ENCODE data around the gene FTSJ3.

The FTSJ3 gene

GRCh38 chr17:63830904-63831491 is 3.5 kb upstream of the FTSJ3 start:
- in situ Hi-C loops (cut with HindIII; ENCODE audit: low pct_unique_long_range_greater_than_20kb, low sequenced_read_pairs): no loop called here
- no peak for TF ChIP-seq JUND (IDR thresholded peaks at IDR 0.05; ENCODE audit: low read depth)
- DNase-seq (ENCODE audit: low read depth in 1 of 2, low spot score in 1 of 2): no peak

GRCh38 chr17:63830278-63830677 is 2.8 kb upstream of the FTSJ3 start:
- DNase-seq (ENCODE audit: low read depth in 1 of 2, low spot score in 1 of 2): no peak
- in situ Hi-C loops (cut with HindIII; ENCODE audit: low pct_unique_long_range_greater_than_20kb, low sequenced_read_pairs): no loop called here
- no peak for TF ChIP-seq JUND (IDR thresholded peaks at IDR 0.05; ENCODE audit: low read depth)

GRCh38 chr17:63828936-63829335 is 1.5 kb upstream of the FTSJ3 start:
- DNase-seq (ENCODE audit: low read depth in 1 of 2, low spot score in 1 of 2): no peak
- no peak for TF ChIP-seq JUND (IDR thresholded peaks at IDR 0.05; ENCODE audit: low read depth)
- in situ Hi-C loops (cut with HindIII; ENCODE audit: low pct_unique_long_range_greater_than_20kb, low sequenced_read_pairs): no loop called here

- in situ Hi-C loops (cut with HindIII; ENCODE audit: low pct_unique_long_range_greater_than_20kb, low sequenced_read_pairs): no loop called here
Observed at GRCh38 chr17:63827801-63828221, 348 bp upstream of the FTSJ3 start.

DNA sequence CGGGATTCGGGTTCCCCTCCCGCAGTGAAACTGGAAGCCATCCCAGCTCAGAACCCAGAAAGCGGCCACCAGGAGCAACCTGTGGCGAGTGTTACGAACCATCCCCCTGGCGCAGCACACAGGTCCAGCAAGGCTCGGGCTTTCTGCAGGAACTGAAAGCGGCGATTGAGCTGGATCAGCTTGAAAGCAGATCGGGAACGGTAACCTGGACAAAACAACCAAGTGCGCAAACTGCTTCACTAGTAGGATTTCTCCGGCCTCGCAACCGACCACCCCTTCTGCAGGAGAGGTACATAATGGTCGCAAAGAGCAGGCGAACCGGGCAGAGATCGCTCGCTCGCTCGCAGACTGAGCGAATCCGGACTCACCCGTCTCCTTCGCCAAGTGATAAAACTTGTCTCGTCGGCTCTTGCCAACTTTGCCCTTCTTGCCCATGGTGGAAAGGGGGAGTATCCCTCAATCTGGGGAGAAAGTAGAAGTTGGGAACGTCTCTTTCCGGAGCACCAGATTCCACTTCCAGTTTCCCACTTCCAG is 928 bp downstream of the FTSJ3 start:
- DNase-seq (ENCODE audit: low read depth in 1 of 2, low spot score in 1 of 2): peak in 1 of 2 experiments; percentile 28
- TF ChIP-seq JUND (IDR thresholded peaks at IDR 0.05; ENCODE audit: low read depth): no peak
- in situ Hi-C loops (cut with HindIII; ENCODE audit: low pct_unique_long_range_greater_than_20kb, low sequenced_read_pairs): no loop called here

More at GRCh38 chr17:63827801-63828221, 348 bp upstream of the FTSJ3 start:
- peak in 1 of 2 experiments; percentile 46 for DNase-seq (ENCODE audit: low read depth in 1 of 2, low spot score in 1 of 2)
- no peak for TF ChIP-seq JUND (IDR thresholded peaks at IDR 0.05; ENCODE audit: low read depth)

GRCh38 chr17:63824362-63824761 is 3.1 kb downstream of the FTSJ3 start:
- TF ChIP-seq JUND (IDR thresholded peaks at IDR 0.05; ENCODE audit: low read depth): no peak
- in situ Hi-C loops (cut with HindIII; ENCODE audit: low pct_unique_long_range_greater_than_20kb, low sequenced_read_pairs): no loop called here
- DNase-seq (ENCODE audit: low read depth in 1 of 2, low spot score in 1 of 2): no peak

DNA sequence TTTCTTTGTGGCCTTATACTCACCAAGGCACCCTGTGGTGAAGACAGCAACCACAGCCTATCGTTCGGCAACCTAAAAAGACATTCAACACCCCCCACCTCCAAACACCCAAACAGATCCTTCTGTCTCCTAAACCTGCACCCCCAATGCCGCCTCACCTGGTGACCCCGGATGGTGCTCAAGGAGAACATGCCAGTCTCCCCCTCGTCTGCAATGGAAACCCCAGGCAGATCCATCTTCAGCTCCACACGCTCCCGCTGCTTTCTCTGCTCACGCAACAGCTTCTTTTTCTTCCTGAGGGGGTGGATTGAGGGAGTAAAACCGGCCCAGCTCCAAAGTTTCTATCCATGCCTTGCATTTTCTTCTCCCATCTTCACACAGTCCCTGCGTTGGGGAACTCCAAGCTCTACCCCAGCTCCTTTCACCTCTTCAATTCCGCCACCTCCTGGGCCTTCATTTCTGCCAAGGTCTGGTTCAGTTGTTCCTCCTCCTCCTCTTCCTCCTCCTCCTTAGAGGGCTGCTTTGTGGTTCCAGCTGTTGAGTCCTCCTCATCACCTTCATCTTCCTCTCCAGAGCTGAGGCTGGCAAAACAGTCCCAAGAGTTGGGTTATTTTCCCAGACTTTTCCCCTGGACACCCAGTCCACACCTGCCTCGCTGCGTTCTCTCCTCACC is 3.7 kb downstream of the FTSJ3 start:
- no peak for DNase-seq (ENCODE audit: low read depth in 1 of 2, low spot score in 1 of 2)
- in situ Hi-C loops (cut with HindIII; ENCODE audit: low pct_unique_long_range_greater_than_20kb, low sequenced_read_pairs): no loop called here
- TF ChIP-seq JUND (IDR thresholded peaks at IDR 0.05; ENCODE audit: low read depth): no peak

DNA sequence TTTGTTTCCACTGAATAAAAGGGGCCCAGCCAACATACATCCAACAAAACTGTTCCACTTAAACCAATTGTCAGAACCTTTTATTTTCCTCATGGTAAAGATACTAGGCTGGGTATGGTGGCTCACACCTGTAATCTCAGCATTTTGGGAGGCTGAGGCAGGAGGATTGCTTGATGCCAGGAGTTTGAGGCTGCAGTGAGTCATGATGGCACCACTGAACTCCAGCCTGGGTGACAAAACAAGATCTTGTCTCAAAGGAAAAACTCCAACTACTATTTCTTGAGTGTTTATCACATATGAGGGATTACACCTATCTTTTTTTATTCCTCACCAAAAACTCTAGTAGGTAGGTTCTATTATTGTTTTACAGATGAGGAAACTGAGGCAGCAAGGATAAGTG is 4.9 kb downstream of the FTSJ3 start:
- in situ Hi-C loops (cut with HindIII; ENCODE audit: low pct_unique_long_range_greater_than_20kb, low sequenced_read_pairs): no loop called here
- TF ChIP-seq JUND (IDR thresholded peaks at IDR 0.05; ENCODE audit: low read depth): no peak
- no peak for DNase-seq (ENCODE audit: low read depth in 1 of 2, low spot score in 1 of 2)

GRCh38 chr17:63821804-63822203 is 5.7 kb downstream of the FTSJ3 start:
- TF ChIP-seq JUND (IDR thresholded peaks at IDR 0.05; ENCODE audit: low read depth): no peak

GRCh38 chr17:63820963-63821561 is 6.4 kb downstream of the FTSJ3 start:
- no peak for DNase-seq (ENCODE audit: low read depth in 1 of 2, low spot score in 1 of 2)
- in situ Hi-C loops (cut with HindIII; ENCODE audit: low pct_unique_long_range_greater_than_20kb, low sequenced_read_pairs): no loop called here

More at GRCh38 chr17:63821804-63822203, 5.7 kb downstream of the FTSJ3 start:
- in situ Hi-C loops (cut with HindIII; ENCODE audit: low pct_unique_long_range_greater_than_20kb, low sequenced_read_pairs): no loop called here
- no peak for DNase-seq (ENCODE audit: low read depth in 1 of 2, low spot score in 1 of 2)

GRCh38 chr17:63819585-63820537 is 7.6 kb downstream of the FTSJ3 start:
- in situ Hi-C loops (cut with HindIII; ENCODE audit: low pct_unique_long_range_greater_than_20kb, low sequenced_read_pairs): no loop called here
- no peak for DNase-seq (ENCODE audit: low read depth in 1 of 2, low spot score in 1 of 2)
- TF ChIP-seq JUND (IDR thresholded peaks at IDR 0.05; ENCODE audit: low read depth): no peak

More at GRCh38 chr17:63820963-63821561, 6.4 kb downstream of the FTSJ3 start:
- TF ChIP-seq JUND (IDR thresholded peaks at IDR 0.05; ENCODE audit: low read depth): no peak

GRCh38 chr17:63819131-63819530 is 8.3 kb downstream of the FTSJ3 start:
- in situ Hi-C loops (cut with HindIII; ENCODE audit: low pct_unique_long_range_greater_than_20kb, low sequenced_read_pairs): no loop called here
- DNase-seq (ENCODE audit: low read depth in 1 of 2, low spot score in 1 of 2): no peak
- no peak for TF ChIP-seq JUND (IDR thresholded peaks at IDR 0.05; ENCODE audit: low read depth)

Measured in T47D (cell line).